Measurements from ENCODE around the gene IRS2.

GRCh38 chr13:109756778-109757177 is 29.6 kb downstream of the IRS2 start:
- TF ChIP-seq CTCF (IDR thresholded peaks at IDR 0.05) = no peak
- TF ChIP-seq POLR2A (IDR thresholded peaks at IDR 0.05) = no peak

Measured in body of pancreas (tissue), 4 donors.